GM12801 (cell line): ENCODE results near the gene DRC1.

Experiments used
- TF ChIP-seq, protein P1 (sequence below): IDR thresholded peaks from one replicate; pipeline ENCODE4 v1.5.1; 2011; ENCODE audit warnings: control low read depth; ENCODE audit not compliant: insufficient read length; ENCODE audit errors: extremely low read depth

Gene DRC1

DNA sequence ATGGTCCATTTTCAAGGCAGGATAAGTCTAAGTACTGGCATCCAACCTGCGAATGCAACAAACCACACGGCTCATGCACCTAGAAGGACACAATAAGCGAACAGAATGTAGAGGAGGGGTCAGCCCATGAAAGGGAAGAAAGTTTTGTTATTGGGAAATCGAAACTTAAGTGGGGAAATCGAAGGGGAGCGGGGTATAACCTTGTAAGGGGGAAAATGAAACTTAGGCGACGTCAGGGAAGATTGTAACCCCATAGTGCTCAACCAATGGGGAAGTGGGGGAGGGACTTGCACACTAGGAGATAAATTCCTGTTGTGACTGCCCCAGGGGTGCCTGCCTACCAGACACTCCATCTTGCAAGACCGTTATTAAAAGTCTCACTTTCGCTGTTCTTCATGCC lies 91.8 kb downstream of the DRC1 start:
- TF ChIP-seq, protein P1, sequence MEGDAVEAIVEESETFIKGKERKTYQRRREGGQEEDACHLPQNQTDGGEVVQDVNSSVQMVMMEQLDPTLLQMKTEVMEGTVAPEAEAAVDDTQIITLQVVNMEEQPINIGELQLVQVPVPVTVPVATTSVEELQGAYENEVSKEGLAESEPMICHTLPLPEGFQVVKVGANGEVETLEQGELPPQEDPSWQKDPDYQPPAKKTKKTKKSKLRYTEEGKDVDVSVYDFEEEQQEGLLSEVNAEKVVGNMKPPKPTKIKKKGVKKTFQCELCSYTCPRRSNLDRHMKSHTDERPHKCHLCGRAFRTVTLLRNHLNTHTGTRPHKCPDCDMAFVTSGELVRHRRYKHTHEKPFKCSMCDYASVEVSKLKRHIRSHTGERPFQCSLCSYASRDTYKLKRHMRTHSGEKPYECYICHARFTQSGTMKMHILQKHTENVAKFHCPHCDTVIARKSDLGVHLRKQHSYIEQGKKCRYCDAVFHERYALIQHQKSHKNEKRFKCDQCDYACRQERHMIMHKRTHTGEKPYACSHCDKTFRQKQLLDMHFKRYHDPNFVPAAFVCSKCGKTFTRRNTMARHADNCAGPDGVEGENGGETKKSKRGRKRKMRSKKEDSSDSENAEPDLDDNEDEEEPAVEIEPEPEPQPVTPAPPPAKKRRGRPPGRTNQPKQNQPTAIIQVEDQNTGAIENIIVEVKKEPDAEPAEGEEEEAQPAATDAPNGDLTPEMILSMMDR, result no peak

DNA sequence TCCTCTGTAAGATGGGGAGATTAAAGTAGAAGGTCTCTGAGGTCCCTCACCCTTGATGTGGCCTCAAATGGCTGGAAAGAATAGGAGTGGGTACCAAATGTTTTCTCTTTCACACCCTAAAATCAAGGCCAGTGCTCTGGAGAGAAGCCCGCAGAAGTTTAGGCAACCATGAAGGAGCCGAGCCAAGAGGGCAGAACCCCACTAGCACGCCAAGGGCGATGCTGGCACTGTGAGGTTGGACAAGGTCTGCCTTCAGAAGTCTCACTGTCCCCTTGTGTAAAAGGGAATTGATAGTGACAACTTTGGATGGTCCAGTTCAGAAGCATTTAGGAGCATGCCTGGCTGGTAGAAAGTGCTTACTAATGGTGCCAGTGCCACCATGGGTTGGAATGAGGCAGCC lies 92.5 kb downstream of the DRC1 start:
- TF ChIP-seq, protein P1, result no peak

DNA sequence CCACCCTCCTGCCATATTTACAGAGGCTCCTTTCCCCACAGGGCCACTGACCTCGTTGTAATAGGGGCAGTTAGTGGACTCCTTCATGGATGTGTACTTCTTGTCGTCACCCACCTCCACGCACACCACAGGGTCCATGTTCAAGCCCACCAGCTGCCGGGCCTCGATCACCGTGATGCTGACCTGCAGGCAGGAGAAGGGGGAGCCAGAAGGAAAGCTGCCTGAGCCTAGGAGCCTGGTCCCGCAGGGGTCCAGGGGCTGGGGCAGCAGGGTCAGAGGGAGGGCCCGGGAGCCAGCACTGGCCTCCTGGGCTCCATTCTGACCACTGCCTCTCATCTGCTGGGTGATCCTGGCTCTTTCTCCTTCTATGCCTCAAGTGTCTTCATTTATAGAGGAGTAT lies 93.2 kb downstream of the DRC1 start:
- TF ChIP-seq, protein P1, result no peak

DNA sequence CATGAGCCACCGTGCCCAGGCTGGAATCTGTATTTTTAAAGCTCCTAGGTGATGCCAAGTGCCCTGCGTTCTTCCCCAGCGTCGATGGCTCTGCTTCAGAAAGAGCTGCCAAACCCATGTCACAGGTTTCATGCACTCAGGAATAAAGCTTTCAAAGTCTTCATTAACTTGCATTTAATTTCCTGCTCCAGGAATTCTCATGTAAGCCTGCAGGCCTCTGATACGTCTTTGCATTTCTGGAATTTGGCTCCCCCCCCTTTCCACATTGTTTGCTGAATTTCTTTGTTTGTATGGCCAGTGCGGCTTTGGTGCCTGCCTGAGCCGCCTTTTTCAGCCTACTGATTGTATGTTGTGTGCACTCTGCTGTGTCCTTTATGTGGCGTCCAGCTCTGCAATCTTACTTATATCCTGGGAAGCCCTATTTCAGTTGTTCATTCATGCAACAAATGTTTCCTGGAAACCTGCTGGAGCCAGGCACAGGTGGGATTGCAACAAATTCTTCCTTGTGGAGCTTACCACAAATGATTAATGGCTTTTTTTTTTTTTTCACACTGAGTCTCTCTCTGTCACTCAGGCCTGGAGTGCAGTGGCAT lies 94.1 kb downstream of the DRC1 start:
- TF ChIP-seq, protein P1, result no peak

DNA sequence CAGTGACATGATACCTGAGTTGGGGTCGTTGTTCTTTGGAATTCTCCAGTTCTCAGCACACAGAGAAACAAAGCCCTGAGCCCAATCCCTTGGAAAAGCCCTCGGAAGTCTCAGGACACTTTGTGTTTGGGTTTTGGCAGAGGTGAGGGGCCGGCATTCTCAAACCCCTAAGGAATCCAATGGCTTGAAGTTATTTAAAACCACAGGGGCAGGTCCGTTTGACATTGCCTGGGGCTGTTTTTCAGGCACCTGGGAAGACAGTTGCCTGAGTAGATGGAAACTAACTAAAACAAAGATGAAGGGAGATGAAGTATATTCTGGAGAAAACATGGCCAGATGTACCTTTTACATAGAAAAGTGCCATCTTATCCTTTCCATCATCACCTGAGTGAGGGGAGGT lies 98.7 kb downstream of the DRC1 start:
- TF ChIP-seq, protein P1, result no peak

DNA sequence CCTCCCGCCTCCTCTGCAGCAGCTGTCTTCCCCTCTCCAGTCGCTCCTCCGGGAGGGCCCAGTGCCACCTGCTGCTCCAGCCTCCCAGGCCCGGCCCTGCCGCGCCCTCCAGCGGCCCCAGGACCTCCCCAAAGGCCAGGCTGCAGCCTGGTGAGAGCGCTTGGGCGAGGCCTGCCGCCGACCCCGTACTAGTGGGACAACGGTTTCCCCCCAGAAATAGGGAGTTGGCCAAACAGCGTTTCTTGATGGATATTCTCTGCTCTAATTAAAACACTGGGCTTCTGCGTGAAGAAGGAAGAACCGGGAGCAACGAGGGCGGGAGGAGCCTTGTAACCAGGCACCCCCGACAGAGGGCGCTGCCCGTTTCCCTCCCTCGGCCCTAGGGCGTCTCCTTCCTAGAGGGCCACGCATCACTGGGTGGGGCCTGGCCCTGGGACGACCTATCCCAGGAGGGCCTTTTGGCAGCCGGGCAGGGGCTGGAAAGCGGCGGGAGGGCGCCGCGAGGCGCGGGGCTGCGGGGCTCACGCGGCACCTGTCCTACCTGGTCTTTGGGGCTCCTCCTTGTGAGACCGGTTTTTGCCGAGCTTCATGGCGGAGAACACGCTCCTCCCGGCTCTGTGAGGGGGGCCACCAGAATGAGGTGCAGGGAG lies 101.6 kb downstream of the DRC1 start:
- TF ChIP-seq, protein P1, result no peak

DNA sequence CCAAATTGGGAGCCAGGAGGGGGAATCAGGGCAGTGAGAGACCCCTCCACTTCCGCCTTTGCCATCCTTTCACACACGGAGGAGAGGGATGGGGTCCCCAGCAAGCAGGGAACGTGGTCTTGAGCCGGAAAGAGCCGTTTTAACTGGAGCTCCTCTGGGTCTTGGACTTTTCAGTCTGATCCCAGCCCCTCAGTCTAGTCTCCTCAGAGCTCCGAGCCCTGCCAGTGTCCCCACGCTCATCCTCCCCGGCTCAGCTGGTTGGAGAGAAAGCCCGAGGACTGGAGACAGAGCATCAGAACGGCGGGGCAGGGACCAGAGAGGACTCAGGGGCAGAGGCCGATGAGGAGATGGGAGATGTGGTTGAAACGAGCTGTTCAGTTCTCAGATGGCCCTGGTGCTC lies 102.3 kb downstream of the DRC1 start:
- TF ChIP-seq, protein P1, result no peak
